CD4-positive, alpha-beta T cell (primary cell): ENCODE measurements around the gene RFX8. TPM values are rescaled to one million over a fixed set of nuclear protein-coding genes. Genes with fewer than 3 reads are reported as not detected.

ENCODE experiments used
- ATAC-seq: fragments of 200-7000 bp; cut with Tn5 transposase; one replicate; pipeline ENCODE4 v1.10.0; 2022; ENCODE audit warnings: mild to moderate bottlenecking; ENCODE audit not compliant: poor library complexity
- CTCF ChIA-PET: fragments of 350-600 bp; sonication (Branson Sonifier 250); formaldehyde crosslinking; loops from one replicate; lab custom pipeline; 2021; ENCODE audit warnings: antibody characterized with exemption, inconsistent platforms; lab: Charles Lee
- POLR2A ChIA-PET: fragments of 350-600 bp; sonication (Branson Sonifier 250); formaldehyde crosslinking; loops from one replicate; lab custom pipeline; 2021; ENCODE audit warnings: antibody characterized with exemption, inconsistent platforms; lab: Charles Lee
- DNase-seq, 14 experiments: peaks; one replicate each; pipeline ENCODE4 v3.0.0-alpha.2; 2013 to 2020; ENCODE audit warnings: mixed read lengths in 2 of 14
- H3K27ac ChIP-seq, 2 donors: one replicate each; pipeline versions ENCODE4 v1.5.1 to v1.7.0; 2013; ENCODE audit warnings: low read length in 2 of 2, low read depth in 1 of 2, mild to moderate bottlenecking in 1 of 2
- H3K27me3 ChIP-seq, 2 experiments: 1 replicate in 1 of 2; 2 replicates in 1 of 2; pipeline versions ENCODE4 v1.6.1 to v1.7.0; 2013; ENCODE audit warnings: low read length in 2 of 2, control low read depth in 1 of 2, mild to moderate bottlenecking in 1 of 2, moderate library complexity in 1 of 2; ENCODE audit not compliant: insufficient read depth in 2 of 2, control insufficient read depth in 1 of 2
- H3K36me3 ChIP-seq: one replicate; pipeline ENCODE4 v1.6.1; 2013; ENCODE audit warnings: low read length, control low read depth; ENCODE audit not compliant: insufficient read depth
- H3K4me1 ChIP-seq: one replicate; pipeline ENCODE4 v1.6.1; 2013; ENCODE audit warnings: low read length, control low read depth; ENCODE audit not compliant: insufficient read depth
- H3K4me3 ChIP-seq: one replicate; pipeline ENCODE4 v1.5.1; 2013; ENCODE audit warnings: mild to moderate bottlenecking, low read length, moderate library complexity
- H3K9me3 ChIP-seq, 2 experiments: 1 replicate in 1 of 2; 2 replicates in 1 of 2; pipeline versions ENCODE4 v1.6.1 to v1.7.0; 2013; ENCODE audit warnings: low read length in 2 of 2, mild to moderate bottlenecking in 2 of 2, control low read depth in 1 of 2, moderate library complexity in 1 of 2; ENCODE audit not compliant: control insufficient read depth in 1 of 2, insufficient read depth in 1 of 2
- H3K27ac Mint-ChIP-seq: one replicate; pipeline ENCODE4 v1.8.0; 2020; ENCODE audit warnings: mixed read lengths
- H3K27me3 Mint-ChIP-seq: one replicate; pipeline ENCODE4 v1.8.0; 2021; ENCODE audit warnings: mixed read lengths
- H3K36me3 Mint-ChIP-seq: one replicate; pipeline ENCODE4 v1.8.0; 2021; ENCODE audit warnings: low read depth, mixed read lengths
- H3K4me1 Mint-ChIP-seq: one replicate; pipeline ENCODE4 v1.8.0; 2021; ENCODE audit warnings: low read depth, mixed read lengths
- H3K4me3 Mint-ChIP-seq: one replicate; pipeline ENCODE4 v1.8.0; 2020; ENCODE audit warnings: mild to moderate bottlenecking, mixed read lengths
- H3K9me3 Mint-ChIP-seq: one replicate; pipeline ENCODE4 v1.8.0; 2020; ENCODE audit warnings: mixed read lengths
- intact Hi-C, 2 experiments: fragments of 100-400 bp; cut with DNase I in 1 of 2; cut with micrococcal nuclease in 1 of 2; formaldehyde crosslinking; loops; one replicate each; pipeline versions ENCODE4 v1.15.1 to v1.9.0; 2023 to 2025; cut with DNase I, micrococcal nuclease
- total RNA-seq, 174 experiments: library from RNA in 2 of 174; stranded (reverse) in 2 of 174; gene quantifications; one replicate each; pipeline ENCODE4 v1.2.3 and lab custom pipeline; 2021 to 2026
- TF ChIP-seq, protein P1 (sequence below): fragments of 200-600 bp; IDR thresholded peaks from one replicate; pipeline ENCODE4 v1.8.0; 2022; ENCODE audit warnings: antibody characterized with exemption, mild to moderate bottlenecking

Gene RFX8
- total RNA-seq, 2 experiments from 2014 or later: 0.67 to 1.1 TPM

GRCh38 chr2:101435001-101435862, 39.7 kb downstream of the RFX8 start:
- Mint-ChIP-seq H3K27ac (no peak overlapping the region), H3K27me3 (no peaks in the 10 kb centered on the region), H3K4me3 (no peak overlapping the region), H3K9me3 (no peaks in the 10 kb centered on the region), H3K4me1 (no peaks in the 10 kb centered on the region), H3K36me3 (no peaks in the 10 kb centered on the region)
- ATAC-seq (no peak), DNase-seq (no peak)
- Histone ChIP-seq H3K36me3 (no peaks in the 10 kb centered on the region), H3K27me3 (no peaks in the 10 kb centered on the region), H3K4me1 (no peaks in the 10 kb centered on the region), H3K9me3 (no peaks in the 10 kb centered on the region), H3K27ac (no peak overlapping the region), H3K4me3 (no peak overlapping the region)
- CTCF ChIA-PET: interaction anchor here (0.7 kb wide), 1 partner anchor 16 kb away, joined by 3 read pairs; no protein-coding TSS in a partner anchor
- POLR2A ChIA-PET: no interaction called here
- intact Hi-C loops: no loop called here
- TF ChIP-seq, protein P1, sequence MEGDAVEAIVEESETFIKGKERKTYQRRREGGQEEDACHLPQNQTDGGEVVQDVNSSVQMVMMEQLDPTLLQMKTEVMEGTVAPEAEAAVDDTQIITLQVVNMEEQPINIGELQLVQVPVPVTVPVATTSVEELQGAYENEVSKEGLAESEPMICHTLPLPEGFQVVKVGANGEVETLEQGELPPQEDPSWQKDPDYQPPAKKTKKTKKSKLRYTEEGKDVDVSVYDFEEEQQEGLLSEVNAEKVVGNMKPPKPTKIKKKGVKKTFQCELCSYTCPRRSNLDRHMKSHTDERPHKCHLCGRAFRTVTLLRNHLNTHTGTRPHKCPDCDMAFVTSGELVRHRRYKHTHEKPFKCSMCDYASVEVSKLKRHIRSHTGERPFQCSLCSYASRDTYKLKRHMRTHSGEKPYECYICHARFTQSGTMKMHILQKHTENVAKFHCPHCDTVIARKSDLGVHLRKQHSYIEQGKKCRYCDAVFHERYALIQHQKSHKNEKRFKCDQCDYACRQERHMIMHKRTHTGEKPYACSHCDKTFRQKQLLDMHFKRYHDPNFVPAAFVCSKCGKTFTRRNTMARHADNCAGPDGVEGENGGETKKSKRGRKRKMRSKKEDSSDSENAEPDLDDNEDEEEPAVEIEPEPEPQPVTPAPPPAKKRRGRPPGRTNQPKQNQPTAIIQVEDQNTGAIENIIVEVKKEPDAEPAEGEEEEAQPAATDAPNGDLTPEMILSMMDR: no peak

DNA sequence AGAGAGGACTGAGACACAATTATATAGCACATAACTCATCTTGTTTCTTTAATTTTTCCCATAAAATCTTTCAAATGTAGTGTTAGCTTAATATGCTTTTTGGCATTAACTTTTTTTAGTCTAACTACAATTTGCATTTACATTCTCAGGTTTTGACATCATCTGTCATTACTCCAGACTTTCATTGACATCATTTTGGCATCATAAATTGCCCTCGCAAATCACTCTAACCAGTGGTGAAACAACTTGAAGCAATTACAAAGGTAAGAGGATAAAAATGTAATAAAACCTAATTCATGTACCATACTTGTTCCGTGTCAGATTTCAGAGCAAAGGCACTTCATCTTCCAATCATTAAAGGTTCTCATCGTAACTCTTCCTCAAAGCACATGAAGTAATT, 41.4 kb downstream of the RFX8 start:
- Histone ChIP-seq H3K27ac (no peak overlapping the region), H3K27me3 (no peaks in the 10 kb centered on the region), H3K4me1 (no peaks in the 10 kb centered on the region), H3K9me3 (no peaks in the 10 kb centered on the region), H3K36me3 (no peaks in the 10 kb centered on the region), H3K4me3 (no peak overlapping the region)
- Mint-ChIP-seq H3K4me3 (no peak overlapping the region), H3K9me3 (no peaks in the 10 kb centered on the region), H3K27me3 (no peaks in the 10 kb centered on the region), H3K27ac (no peak overlapping the region), H3K4me1 (no peaks in the 10 kb centered on the region), H3K36me3 (no peaks in the 10 kb centered on the region)
- DNase-seq (no peak), ATAC-seq (no peak)
- POLR2A ChIA-PET: no interaction called here
- TF ChIP-seq, protein P1: no peak
- CTCF ChIA-PET: no interaction called here
- intact Hi-C loops: no loop called here

- Mint-ChIP-seq H3K4me1 (no peaks in the 10 kb centered on the region), H3K36me3 (no peaks in the 10 kb centered on the region), H3K27ac (no peak overlapping the region), H3K27me3 (no peaks in the 10 kb centered on the region), H3K4me3 (no peak overlapping the region), H3K9me3 (no peaks in the 10 kb centered on the region)
- H3K27me3 ChIP-seq: no peaks in the 10 kb centered on the region
- H3K9me3 ChIP-seq: no peaks in the 10 kb centered on the region
- no peak for DNase-seq
- no peak overlapping the region for H3K4me3 ChIP-seq
- intact Hi-C loops: no loop called here
- ATAC-seq: no peak
- ChIA-PET POLR2A (interaction anchor here (0.6 kb wide), 1 partner anchor 802 kb away, joined by 3 read pairs; no protein-coding TSS in a partner anchor), CTCF (no interaction called here)
- H3K27ac ChIP-seq: no peak overlapping the region
- TF ChIP-seq, protein P1: no peak
- H3K36me3 ChIP-seq: no peaks in the 10 kb centered on the region
- H3K4me1 ChIP-seq: no peaks in the 10 kb centered on the region
These were observed 42.3 kb downstream of the RFX8 start for GRCh38 chr2:101432411-101433181.
